PC-9 (cell line): ENCODE results near the gene ESR1. TPM values are rescaled to one million over a fixed set of nuclear protein-coding genes. Genes with fewer than 3 reads are reported as not detected.

Source experiments
- BruUV-seq: library from RNA; stranded (reverse); fragments of 400-500 nt; replicated peaks from 2 replicates; lab custom pipeline; 2021; lab: Mats Ljungman, UMichigan
- CTCF ChIA-PET: fragments of 300-600 bp; sonication (Branson Sonifier 250); formaldehyde crosslinking; loops from one replicate; lab custom pipeline; 2022; ENCODE audit warnings: antibody characterized with exemption; lab: Charles Lee
- POLR2A ChIA-PET: fragments of 300-600 bp; sonication (Branson Sonifier 250); formaldehyde crosslinking; loops from one replicate; lab custom pipeline; 2022; ENCODE audit warnings: antibody characterized with exemption; ENCODE audit not compliant: unreplicated experiment; lab: Charles Lee
- DNase-seq, 2 experiments: peaks; one replicate each; pipeline versions ENCODE4 v3.0.0 to v3.0.0-alpha.2; 2015 to 2022; ENCODE audit warnings: mixed read lengths in 1 of 2
- H2AFZ ChIP-seq: fragments of 200-600 bp; sonication (generic); 2 replicates; pipeline ENCODE4 v1.8.1; 2017; ENCODE audit warnings: antibody characterized with exemption
- H3F3A ChIP-seq: fragments of 200-600 bp; sonication (generic); 2 replicates; pipeline ENCODE4 v1.8.1; 2017; ENCODE audit warnings: antibody characterized with exemption, mild to moderate bottlenecking, low read depth; ENCODE audit not compliant: insufficient read depth
- H3K27ac ChIP-seq: fragments of 200-600 bp; sonication (generic); 2 replicates; pipeline ENCODE4 v1.6.1; 2016; ENCODE audit warnings: mixed run types
- H3K27me3 ChIP-seq: fragments of 200-600 bp; sonication (generic); 2 replicates; pipeline ENCODE4 v1.6.1; 2016; ENCODE audit warnings: low read depth, mixed run types; ENCODE audit not compliant: insufficient read depth
- H3K36me3 ChIP-seq: fragments of 200-600 bp; sonication (generic); 2 replicates; pipeline ENCODE4 v1.6.1; 2016; ENCODE audit warnings: low read depth, mixed run types
- H3K4me1 ChIP-seq: fragments of 200-600 bp; sonication (generic); replicated peaks from 2 replicates; pipeline ENCODE4 v1.6.1; 2016; ENCODE audit warnings: mixed run types; ENCODE audit not compliant: insufficient read depth
- H3K4me2 ChIP-seq: fragments of 200-600 bp; sonication (generic); 2 replicates; pipeline ENCODE4 v1.6.1; 2017; ENCODE audit warnings: mixed run types
- H3K4me3 ChIP-seq: fragments of 200-600 bp; sonication (generic); 2 replicates; pipeline ENCODE4 v1.6.1; 2016; ENCODE audit warnings: mixed run types
- H3K79me2 ChIP-seq: fragments of 200-600 bp; sonication (generic); 2 replicates; pipeline ENCODE4 v1.6.1; 2017; ENCODE audit warnings: low read depth, mixed run types
- H3K9me2 ChIP-seq: fragments of 200-600 bp; sonication (generic); 2 replicates; pipeline ENCODE4 v1.8.1; 2017; ENCODE audit warnings: mild to moderate bottlenecking; ENCODE audit not compliant: insufficient read depth
- H3K9me3 ChIP-seq: fragments of 200-600 bp; sonication (generic); 2 replicates; pipeline ENCODE4 v1.8.1; 2016; ENCODE audit warnings: low read depth; ENCODE audit not compliant: insufficient read depth
- H4K20me1 ChIP-seq: fragments of 200-600 bp; sonication (generic); 2 replicates; pipeline ENCODE4 v1.8.1; 2017; ENCODE audit not compliant: insufficient read depth
- CTCF ChIP-seq: fragments of 200-600 bp; sonication (generic); conservative IDR thresholded peaks from 2 replicates; pipeline ENCODE4 v1.6.1; 2017; ENCODE audit warnings: mixed run types, antibody characterized with exemption, mild to moderate bottlenecking, moderate library complexity
- EZH2 ChIP-seq: fragments of 200-600 bp; sonication (generic); IDR thresholded peaks from 2 replicates; pipeline ENCODE4 v1.8.0; 2017; ENCODE audit warnings: antibody characterized with exemption, low read depth
- intact Hi-C: fragments of 100-400 bp; cut with micrococcal nuclease; formaldehyde crosslinking; loops from one replicate; pipeline ENCODE4 v1.10.0; 2022; ENCODE audit not compliant: unreplicated experiment
- total RNA-seq: library from RNA; stranded (reverse); gene quantifications from 2 replicates; pipeline ENCODE4 v1.2.3, GENCODE V29; 2021

Gene ESR1
- total RNA-seq, 1 experiment from 2014 or later, result 1.5 TPM

GRCh38 chr6:152119831-152120230, 312.3 kb downstream of the ESR1 start:
- H3K36me3 ChIP-seq, result no peaks in the 10 kb centered on the region
- no peak overlapping the region for H3K27ac ChIP-seq
- no peaks in the 10 kb centered on the region for H3K9me2 ChIP-seq
- no peaks in the 10 kb centered on the region for H4K20me1 ChIP-seq
- no peak for TF ChIP-seq CTCF
- no peak for TF ChIP-seq EZH2
- DNase-seq, result no peak
- no peak overlapping the region for H3K4me2 ChIP-seq
- no peaks in the 10 kb centered on the region for H3F3A ChIP-seq
- CTCF ChIA-PET, result interaction anchor here (0.6 kb wide), 1 partner anchor 205 kb away, joined by 3 read pairs; no protein-coding TSS in a partner anchor
- BruUV-seq, result no TSS peak
- H3K9me3 ChIP-seq, result no peaks in the 10 kb centered on the region
- no peak overlapping the region for H3K4me3 ChIP-seq
- H2AFZ ChIP-seq, result no peak overlapping the region
- intact Hi-C loops, result loop anchor here (5.0 kb wide), 1 partner anchor 203 kb away; no protein-coding TSS in a partner anchor
- POLR2A ChIA-PET, result no interaction called here
- H3K79me2 ChIP-seq, result no peaks in the 10 kb centered on the region
- no peaks in the 10 kb centered on the region for H3K4me1 ChIP-seq
- no peaks in the 10 kb centered on the region for H3K27me3 ChIP-seq

GRCh38 chr6:152121910-152122309, 314.4 kb downstream of the ESR1 start:
- intact Hi-C loops, result loop anchor here (5.0 kb wide), 1 partner anchor 205 kb away; no protein-coding TSS in a partner anchor

GRCh38 chr6:152122434-152122833, 315.0 kb downstream of the ESR1 start:
- Histone ChIP-seq H4K20me1 (no peaks in the 10 kb centered on the region), H3K9me3 (no peaks in the 10 kb centered on the region), H2AFZ (no peak overlapping the region), H3K79me2 (no peaks in the 10 kb centered on the region), H3K9me2 (no peaks in the 10 kb centered on the region), H3K27me3 (no peaks in the 10 kb centered on the region), H3K4me2 (no peak overlapping the region), H3F3A (no peaks in the 10 kb centered on the region), H3K27ac (no peak overlapping the region), H3K36me3 (no peaks in the 10 kb centered on the region), H3K4me1 (no peaks in the 10 kb centered on the region), H3K4me3 (no peak overlapping the region)
- ChIA-PET POLR2A (no interaction called here), CTCF (no interaction called here)
- intact Hi-C loops, result loop anchor here (5.0 kb wide), 1 partner anchor 205 kb away; no protein-coding TSS in a partner anchor
- TF ChIP-seq CTCF, result no peak
- no peak for DNase-seq
- BruUV-seq, result no TSS peak

More at GRCh38 chr6:152121910-152122309, 314.4 kb downstream of the ESR1 start:
- ChIA-PET CTCF (no interaction called here), POLR2A (interaction anchor here (0.8 kb wide), 1 partner anchor 235 kb away, joined by 9 read pairs; no protein-coding TSS in a partner anchor)
- no TSS peak for BruUV-seq
- H3K9me2 ChIP-seq, result no peaks in the 10 kb centered on the region
- H3K27me3 ChIP-seq, result no peaks in the 10 kb centered on the region
- no peak overlapping the region for H2AFZ ChIP-seq
- no peaks in the 10 kb centered on the region for H3F3A ChIP-seq
- no peak overlapping the region for H3K27ac ChIP-seq
- TF ChIP-seq EZH2 (no peak), CTCF (no peak)
- no peak overlapping the region for H3K4me3 ChIP-seq
- no peaks in the 10 kb centered on the region for H4K20me1 ChIP-seq
- no peak for DNase-seq
- no peak overlapping the region for H3K4me2 ChIP-seq
- H3K79me2 ChIP-seq, result no peaks in the 10 kb centered on the region
- no peaks in the 10 kb centered on the region for H3K9me3 ChIP-seq
- H3K36me3 ChIP-seq, result no peaks in the 10 kb centered on the region
- no peaks in the 10 kb centered on the region for H3K4me1 ChIP-seq
